HTERT RPE-1 (cell line): ENCODE measurements around the gene ABI3BP.
"Not testable (repeated sequence)": the region's sequence is repeated elsewhere in the genome, so short reads cannot be mapped to it uniquely, and the experiment has no call there.

Experiments
- in situ Hi-C: fragments of 300-500 bp; cut with MboI; formaldehyde crosslinking; loops from 4 replicates; pipeline ENCODE4 v1.14.3; 2020; ENCODE audit warnings: low sequenced_read_pairs

Gene ABI3BP

GRCh38 chr3:100993309-100993708 is at the start of gene ABI3BP:
ABI3BP (minus strand) TSS chr3:100993421; CDS start chr3:100993384, 37 bp downstream.
- in situ Hi-C loops: no loop called here

- in situ Hi-C loops: no loop called here
Measured at GRCh38 chr3:101039285-101039684, 46.1 kb upstream of the ABI3BP start.

GRCh38 chr3:101038880-101039279 is 45.7 kb upstream of the ABI3BP start:
- in situ Hi-C loops: no loop called here

- in situ Hi-C loops: no loop called here
Measured at GRCh38 chr3:101038393-101038792, 45.2 kb upstream of the ABI3BP start.

- in situ Hi-C loops: no loop called here
Measured at GRCh38 chr3:101037613-101038012, 44.4 kb upstream of the ABI3BP start.

GRCh38 chr3:101036676-101037075 is 43.5 kb upstream of the ABI3BP start:
- in situ Hi-C loops: no loop called here

GRCh38 chr3:101036213-101036618 is 43.0 kb upstream of the ABI3BP start:
- in situ Hi-C loops: no loop called here

- in situ Hi-C loops: no loop called here
Measured at GRCh38 chr3:101027286-101027685, 34.1 kb upstream of the ABI3BP start.

GRCh38 chr3:101026881-101027280 is 33.7 kb upstream of the ABI3BP start:
- in situ Hi-C loops: no loop called here

- in situ Hi-C loops: no loop called here
Measured at GRCh38 chr3:101026244-101026643, 33.0 kb upstream of the ABI3BP start.

GRCh38 chr3:101020351-101021015 is 27.3 kb upstream of the ABI3BP start:
- in situ Hi-C loops: no loop called here

GRCh38 chr3:101017017-101017416 is 23.8 kb upstream of the ABI3BP start:
- in situ Hi-C loops: no loop called here

- in situ Hi-C loops: not testable (repeated sequence)
Measured at GRCh38 chr3:101012312-101012711, 19.1 kb upstream of the ABI3BP start.

- in situ Hi-C loops: no loop called here
Measured at GRCh38 chr3:101011136-101011535, 17.9 kb upstream of the ABI3BP start.

GRCh38 chr3:101010296-101010695 is 17.1 kb upstream of the ABI3BP start:
- in situ Hi-C loops: no loop called here

GRCh38 chr3:101009386-101009785 is 16.2 kb upstream of the ABI3BP start:
- in situ Hi-C loops: no loop called here

GRCh38 chr3:100999160-100999559 is 5.9 kb upstream of the ABI3BP start:
- in situ Hi-C loops: no loop called here

- in situ Hi-C loops: no loop called here
Measured at GRCh38 chr3:100994809-100995208, 1.6 kb upstream of the ABI3BP start.

GRCh38 chr3:100994187-100994586 is 966 bp upstream of the ABI3BP start:
- in situ Hi-C loops: no loop called here

- in situ Hi-C loops: no loop called here
Measured at GRCh38 chr3:100992231-100993012, 799 bp downstream of the ABI3BP start.

- in situ Hi-C loops: no loop called here
Measured at GRCh38 chr3:100988080-100988479, 5.1 kb downstream of the ABI3BP start.

GRCh38 chr3:100984308-100984707 is 8.9 kb downstream of the ABI3BP start:
- in situ Hi-C loops: no loop called here
